Rectal smooth muscle tissue (tissue), 1 donor: Measurements from ENCODE around the gene APOBEC4.

Experiments
- H3K27ac ChIP-seq: one replicate; pipeline ENCODE4 v1.7.0; 2013; ENCODE audit warnings: low read depth, low read length, inconsistent platforms
- H3K27me3 ChIP-seq: one replicate; pipeline ENCODE4 v1.7.0; 2013; ENCODE audit warnings: low read length; ENCODE audit not compliant: control insufficient read depth, insufficient read depth
- H3K36me3 ChIP-seq: one replicate; pipeline ENCODE4 v1.7.0; 2013; ENCODE audit warnings: low read length; ENCODE audit not compliant: control insufficient read depth, insufficient read depth
- H3K4me1 ChIP-seq: one replicate; pipeline ENCODE4 v1.7.0; 2013; ENCODE audit warnings: low read length; ENCODE audit not compliant: control insufficient read depth, insufficient read depth
- H3K4me3 ChIP-seq: one replicate; pipeline ENCODE4 v1.7.0; 2013; ENCODE audit warnings: low read length
- H3K9ac ChIP-seq: one replicate; pipeline ENCODE4 v1.7.0; 2013; ENCODE audit warnings: low read length

The APOBEC4 gene

GRCh38 chr1:183604815-183605214, 48.3 kb downstream of the APOBEC4 start:
- Histone ChIP-seq H3K4me1 (peaks cover 8% of the 10 kb centered on the region), H3K9ac (no peak overlapping the region), H3K36me3 (no peaks in the 10 kb centered on the region), H3K27ac (no peak overlapping the region), H3K4me3 (no peak overlapping the region), H3K27me3 (no peaks in the 10 kb centered on the region)

DNA sequence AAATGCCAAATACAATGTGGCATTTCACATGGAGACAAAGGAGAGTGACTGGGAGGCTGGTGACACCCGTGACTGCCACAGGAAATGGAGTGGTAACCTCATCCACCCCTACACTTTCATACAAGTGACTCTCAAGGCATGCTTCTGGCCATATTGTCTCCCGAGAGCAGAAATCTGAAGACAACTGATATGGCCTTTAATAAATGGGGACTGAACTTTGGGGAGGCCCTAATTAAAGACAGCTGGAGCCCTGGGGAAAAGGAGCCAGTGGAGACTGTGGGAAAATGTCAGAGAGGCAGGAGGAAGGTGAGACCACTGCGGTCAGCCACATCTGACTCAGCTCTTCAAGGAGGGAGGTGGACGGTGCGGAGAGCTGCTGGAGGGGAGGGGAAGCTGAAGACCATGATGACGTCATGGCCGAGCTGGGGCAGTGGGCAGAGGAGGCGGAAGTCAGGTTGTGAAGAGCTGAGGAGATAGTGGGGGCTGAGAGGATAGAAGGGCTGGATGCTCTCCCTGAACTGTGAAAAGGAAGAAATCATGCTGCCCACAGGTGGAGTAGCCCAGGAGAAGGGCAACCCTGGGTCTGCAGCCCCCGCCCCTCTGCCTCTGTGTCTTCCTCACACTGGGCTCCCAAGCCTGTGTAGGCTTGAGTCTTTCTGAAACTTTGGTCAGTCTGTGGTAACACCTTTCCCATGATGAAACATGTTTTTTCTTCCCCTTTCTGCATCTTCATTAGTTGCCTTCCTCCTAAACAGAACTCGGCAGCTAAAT, 48.9 kb downstream of the APOBEC4 start:
- H3K27ac ChIP-seq, result no peak overlapping the region
- H3K27me3 ChIP-seq, result no peaks in the 10 kb centered on the region
- peaks cover 5% of the 10 kb centered on the region for H3K4me1 ChIP-seq
- H3K9ac ChIP-seq, result no peak overlapping the region
- no peaks in the 10 kb centered on the region for H3K36me3 ChIP-seq
- no peak overlapping the region for H3K4me3 ChIP-seq

GRCh38 chr1:183602510-183602909, 50.6 kb downstream of the APOBEC4 start:
- H3K4me1 ChIP-seq, result peaks cover 15% of the 10 kb centered on the region
- H3K36me3 ChIP-seq, result no peaks in the 10 kb centered on the region
- no peaks in the 10 kb centered on the region for H3K27me3 ChIP-seq
- H3K27ac ChIP-seq, result no peak overlapping the region
- no peak overlapping the region for H3K9ac ChIP-seq
- no peak overlapping the region for H3K4me3 ChIP-seq

- no peak overlapping the region for H3K9ac ChIP-seq
- H3K27ac ChIP-seq, result no peak overlapping the region
- H3K4me3 ChIP-seq, result no peak overlapping the region
- no peaks in the 10 kb centered on the region for H3K27me3 ChIP-seq
- no peaks in the 10 kb centered on the region for H3K36me3 ChIP-seq
- H3K4me1 ChIP-seq, result peaks cover 16% of the 10 kb centered on the region
Measured at GRCh38 chr1:183600634-183601033, 52.5 kb downstream of the APOBEC4 start.

GRCh38 chr1:183600136-183600535, 53.0 kb downstream of the APOBEC4 start:
- Histone ChIP-seq H3K27ac (no peak overlapping the region), H3K4me1 (peaks cover 16% of the 10 kb centered on the region)

DNA sequence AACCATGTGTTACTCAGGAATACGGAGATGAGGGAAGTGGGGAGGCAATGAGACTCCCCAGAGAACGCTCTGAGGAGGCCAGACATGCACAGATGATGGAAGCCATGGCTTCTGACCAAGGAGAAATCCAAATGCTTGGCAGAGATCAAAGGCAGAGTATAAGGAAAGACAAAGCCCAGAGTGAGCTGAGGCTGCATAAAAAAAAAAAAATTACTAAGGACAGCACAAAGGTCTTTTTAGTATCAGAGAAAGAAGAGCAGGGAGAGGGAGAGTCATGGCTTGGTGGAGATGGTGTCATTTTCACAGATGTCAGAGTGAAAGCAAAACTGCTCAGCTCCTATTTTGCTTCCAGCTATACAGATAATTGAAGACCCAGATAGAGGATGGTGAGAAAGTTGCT, 54.7 kb downstream of the APOBEC4 start:
- H3K4me3 ChIP-seq, result no peak overlapping the region
- peak overlapping the region; percentile 76 for H3K27ac ChIP-seq
- no peaks in the 10 kb centered on the region for H3K27me3 ChIP-seq
- H3K36me3 ChIP-seq, result no peaks in the 10 kb centered on the region
- no peak overlapping the region for H3K9ac ChIP-seq
- H3K4me1 ChIP-seq, result peaks cover 16% of the 10 kb centered on the region

More at GRCh38 chr1:183600136-183600535, 53.0 kb downstream of the APOBEC4 start:
- Histone ChIP-seq H3K9ac (no peak overlapping the region), H3K36me3 (no peaks in the 10 kb centered on the region), H3K27me3 (no peaks in the 10 kb centered on the region), H3K4me3 (no peak overlapping the region)

DNA sequence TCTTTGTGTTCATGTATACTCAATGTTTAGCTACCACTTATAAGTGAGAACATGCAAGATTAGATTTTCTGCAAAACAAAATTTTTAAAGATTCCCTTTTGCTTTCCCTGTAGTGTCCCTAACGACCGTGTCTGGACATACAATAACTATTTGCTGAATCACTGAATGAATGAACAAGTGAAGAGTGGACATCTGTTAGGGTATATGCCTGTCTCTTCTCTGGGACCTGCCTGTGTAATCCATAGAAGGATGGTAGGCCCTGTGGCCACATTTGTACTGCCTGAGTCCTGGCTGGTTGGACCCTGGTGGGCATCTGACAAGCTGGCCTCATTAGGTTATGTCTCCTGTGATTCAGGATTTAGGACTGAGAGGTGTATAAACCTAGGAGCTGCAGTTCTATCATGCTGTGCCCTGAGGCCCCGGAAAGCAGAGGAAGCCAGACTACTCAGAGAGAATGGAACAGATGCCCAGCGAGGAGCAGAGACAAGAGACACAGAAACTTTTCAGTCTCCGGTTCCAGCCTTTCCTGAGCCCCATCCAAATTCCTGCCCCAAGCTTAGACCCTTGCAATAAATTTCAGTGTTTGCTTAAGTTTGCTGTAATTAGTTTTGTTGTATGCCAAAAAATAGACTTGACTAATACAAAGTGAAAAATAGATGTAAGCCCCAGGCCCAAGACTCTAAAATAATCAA, 55.3 kb downstream of the APOBEC4 start:
- Histone ChIP-seq H3K27ac (peak overlapping the region; percentile 76), H3K27me3 (no peaks in the 10 kb centered on the region), H3K9ac (no peak overlapping the region), H3K4me3 (no peak overlapping the region), H3K36me3 (no peaks in the 10 kb centered on the region), H3K4me1 (peaks cover 16% of the 10 kb centered on the region)

DNA sequence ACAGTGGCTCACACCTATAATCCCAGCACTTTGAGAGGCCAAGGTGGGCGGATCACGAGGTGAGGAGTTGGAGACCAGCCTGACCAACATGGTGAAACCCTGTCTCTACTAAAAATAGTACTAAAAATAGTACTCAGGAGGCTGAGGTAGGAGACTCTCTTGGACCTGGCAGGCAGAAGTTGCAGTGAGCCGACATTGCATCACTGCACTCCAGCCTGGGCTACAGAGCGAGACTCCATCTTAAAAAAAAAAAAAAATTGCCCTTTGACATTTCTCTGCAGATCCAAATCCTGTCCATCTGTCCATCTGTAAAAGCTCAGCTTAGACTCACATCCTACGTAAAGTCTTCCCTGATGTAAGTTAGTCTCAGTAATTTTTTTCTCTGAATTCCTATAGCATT, 56.6 kb downstream of the APOBEC4 start:
- Histone ChIP-seq H3K27me3 (no peaks in the 10 kb centered on the region), H3K36me3 (no peaks in the 10 kb centered on the region), H3K4me3 (no peak overlapping the region), H3K9ac (no peak overlapping the region), H3K4me1 (peaks cover 16% of the 10 kb centered on the region), H3K27ac (no peak overlapping the region)
